Naive thymus-derived CD8-positive, alpha-beta T cell (primary cell): Measurements from ENCODE around the gene PASK. TPM values are rescaled to one million over a fixed set of nuclear protein-coding genes. Genes with fewer than 3 reads are reported as not detected.

Experiments used
- ATAC-seq, 2 donors: fragments of 150-1000 bp; cut with Tn5 transposase in 1 of 2; sonication (Bioruptor Pico), chemical (Tn5 transposase) in 1 of 2; 1 replicate in 1 of 2; 2 replicates in 1 of 2; pipeline ENCODE4 v1.10.0; 2021; ENCODE audit warnings: mild to moderate bottlenecking in 2 of 2, moderate library complexity in 2 of 2
- POLR2A ChIA-PET: fragments of 350-600 bp; sonication (Branson Sonifier 250); formaldehyde crosslinking; loops from one replicate; lab custom pipeline; 2021; ENCODE audit warnings: antibody characterized with exemption; lab: Charles Lee
- DNase-seq, 10 donors: peaks; one replicate each; pipeline versions ENCODE4 v3.0.0 to v3.0.0-alpha.2; 2020 to 2022
- H3K27ac Mint-ChIP-seq, 10 donors: one replicate each; pipeline ENCODE4 v1.8.0; 2020 to 2022; ENCODE audit warnings: mild to moderate bottlenecking in 10 of 10, mixed read lengths in 10 of 10, moderate library complexity in 4 of 10, inconsistent platforms in 1 of 10
- H3K27me3 Mint-ChIP-seq, 5 donors: one replicate each; pipeline ENCODE4 v1.8.0; 2021 to 2022; ENCODE audit warnings: mixed read lengths in 5 of 5
- H3K36me3 Mint-ChIP-seq, 3 donors: one replicate each; pipeline ENCODE4 v1.8.0; 2020 to 2022; ENCODE audit warnings: mixed read lengths in 3 of 3, mild to moderate bottlenecking in 2 of 3, inconsistent platforms in 1 of 3
- H3K4me1 Mint-ChIP-seq, 4 donors: one replicate each; pipeline ENCODE4 v1.8.0; 2021 to 2022; ENCODE audit warnings: mixed read lengths in 4 of 4
- H3K4me3 Mint-ChIP-seq, 10 donors: one replicate each; pipeline ENCODE4 v1.8.0; 2020 to 2022; ENCODE audit warnings: mild to moderate bottlenecking in 10 of 10, mixed read lengths in 10 of 10, moderate library complexity in 6 of 10, inconsistent platforms in 1 of 10
- H3K9me3 Mint-ChIP-seq, 9 donors: one replicate each; pipeline ENCODE4 v1.8.0; 2020 to 2022; ENCODE audit warnings: mixed read lengths in 9 of 9, mild to moderate bottlenecking in 3 of 9, inconsistent platforms in 1 of 9, moderate library complexity in 1 of 9
- polyA plus RNA-seq, 3 donors: library from polyadenylated mRNA; unstranded; fragments of 300-500 nt; fragmentation: Illumina TruSeq; gene quantifications; one replicate each; pipeline ENCODE4 v1.2.3, GENCODE V29; 2021
- total RNA-seq, 8 experiments: library from RNA in 2 of 8; stranded (reverse) in 2 of 8; gene quantifications; one replicate each; pipeline ENCODE4 v1.2.3 and lab custom pipeline; 2021 to 2026

PASK gene
- total and polyA plus RNA-seq, 5 experiments from 2014 or later: 68.3 to 574 (median 78.7) TPM

DNA sequence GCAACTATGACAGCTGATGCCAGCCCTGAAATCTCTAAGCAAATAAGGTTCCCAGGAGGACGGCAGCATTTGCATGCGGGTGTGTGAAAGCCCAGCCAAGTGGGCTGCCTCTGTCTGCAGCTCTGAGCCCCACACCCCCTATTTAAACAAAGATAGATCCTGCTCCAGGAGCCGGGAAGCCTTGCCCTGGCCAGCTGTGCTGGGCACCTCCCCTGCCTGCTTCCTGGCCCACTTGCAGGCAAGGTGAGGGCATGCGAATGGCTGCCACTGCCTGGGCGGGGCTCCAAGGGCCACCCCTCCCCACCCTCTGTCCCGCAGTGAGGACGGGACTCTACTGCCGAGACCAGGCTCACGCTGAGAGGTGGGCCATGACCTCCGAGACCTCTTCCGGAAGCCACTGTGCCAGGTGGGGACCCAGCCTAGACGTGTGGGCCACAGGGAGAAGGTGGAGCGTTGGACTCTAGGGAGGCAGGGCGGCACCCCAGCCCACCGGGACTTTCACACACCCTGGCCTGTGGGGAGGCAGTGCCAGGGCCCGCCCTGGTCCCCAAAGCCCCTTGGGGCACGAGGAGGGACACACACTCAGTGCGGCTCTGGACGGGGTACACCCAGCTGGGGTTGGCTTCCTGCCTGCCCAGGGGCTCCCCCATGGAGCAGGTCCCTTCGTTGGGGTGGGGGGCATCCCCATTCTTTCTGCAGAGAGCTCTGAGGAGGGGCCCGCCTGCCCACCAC is 39.3 kb upstream of the PASK start, which contains the start of gene ANO7:
Gene ANO7, plus strand, starts transcription at position 317 of the 732 bp plus-strand sequence. CDS start 1,387 bp downstream, outside the sequence.
- Mint-ChIP-seq H3K27ac (no peak within 1 kb of the TSS), H3K9me3 (no peaks in the 10 kb centered on the region), H3K4me3 (no peak within 1 kb of the TSS), H3K4me1 (no peaks in the 10 kb centered on the region), H3K36me3 (peaks cover 0 to 9% (median 2%) of the 10 kb centered on the region in 3 donors), H3K27me3 (no peaks in the 10 kb centered on the region)
- ATAC-seq (no peak), DNase-seq (no peak)
- POLR2A ChIA-PET: no interaction called here

DNA sequence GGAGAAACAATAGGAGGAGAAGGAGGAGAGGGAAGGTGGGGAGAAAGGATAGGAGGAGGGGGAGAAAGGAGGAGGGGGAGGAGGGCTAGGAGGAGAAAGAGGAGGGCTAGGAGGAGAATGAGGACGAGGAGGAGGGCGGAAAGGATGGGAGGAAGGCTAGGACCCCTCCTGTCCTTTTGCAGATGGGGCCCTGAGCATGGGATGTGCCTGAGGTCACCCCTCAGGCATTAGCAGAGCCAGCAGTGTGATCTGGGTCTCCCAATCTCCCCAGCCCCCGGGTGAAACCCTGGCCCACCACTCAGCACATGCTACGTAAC is 38.6 kb upstream of the PASK start:
- no peak overlapping the region for H3K27ac Mint-ChIP-seq

DNA sequence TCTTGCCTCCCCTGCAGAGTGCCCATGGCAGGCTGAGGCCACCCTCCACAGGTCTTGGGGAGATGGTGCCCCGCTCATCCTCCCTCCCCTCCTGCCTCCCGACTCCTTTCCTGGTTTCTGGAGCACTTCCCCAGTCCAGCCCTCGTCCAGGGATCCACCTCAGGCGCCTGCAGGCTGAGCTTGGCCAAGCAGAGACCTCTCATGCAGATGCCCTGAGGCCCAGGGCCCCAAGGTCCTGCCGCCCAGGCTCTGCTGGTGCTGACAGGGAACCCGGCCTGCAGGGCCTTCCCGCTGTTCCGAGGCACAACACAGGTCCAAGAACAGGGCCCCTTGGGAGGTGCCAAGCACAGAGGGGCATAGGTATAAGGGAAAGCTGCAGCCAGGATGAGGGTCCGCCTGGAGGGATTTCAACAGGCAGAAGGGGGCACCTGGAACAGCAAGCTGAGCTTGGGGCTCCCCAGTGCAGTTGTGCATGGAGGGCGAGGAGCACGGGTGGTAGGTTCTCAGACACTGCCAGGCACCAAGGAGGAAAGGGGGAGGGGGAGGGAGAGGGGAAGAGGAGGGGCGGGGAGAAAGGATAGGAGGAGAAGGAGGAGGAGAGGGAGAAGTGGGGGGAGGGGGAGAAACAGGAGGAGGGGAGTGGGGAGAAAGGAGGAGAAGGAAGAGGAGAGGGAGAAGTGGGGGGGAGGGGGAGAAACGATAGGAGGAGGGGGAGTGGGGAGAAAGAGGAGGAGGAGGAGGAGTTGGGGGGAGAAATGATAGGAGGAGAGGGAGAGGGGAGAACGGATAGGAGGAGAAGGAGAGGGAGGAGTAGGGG is 38.0 kb upstream of the PASK start:
- POLR2A ChIA-PET: no interaction called here
- no peak overlapping the region for H3K4me3 Mint-ChIP-seq
- no peaks in the 10 kb centered on the region for H3K4me1 Mint-ChIP-seq
- DNase-seq (no peak), ATAC-seq (no peak)
- no peaks in the 10 kb centered on the region for H3K27me3 Mint-ChIP-seq
- H3K36me3 Mint-ChIP-seq: peaks cover 0 to 16% (median 7%) of the 10 kb centered on the region in 3 donors
- no peaks in the 10 kb centered on the region for H3K9me3 Mint-ChIP-seq
- H3K27ac Mint-ChIP-seq: no peak overlapping the region

More for the DNA sequence above, 38.6 kb upstream of the PASK start:
- H3K4me3 Mint-ChIP-seq: no peak overlapping the region
- no peaks in the 10 kb centered on the region for H3K27me3 Mint-ChIP-seq
- H3K36me3 Mint-ChIP-seq: peaks cover 0 to 10% (median 4%) of the 10 kb centered on the region in 3 donors
- POLR2A ChIA-PET: no interaction called here
- no peaks in the 10 kb centered on the region for H3K9me3 Mint-ChIP-seq
- ATAC-seq (no peak), DNase-seq (no peak)
- no peaks in the 10 kb centered on the region for H3K4me1 Mint-ChIP-seq

DNA sequence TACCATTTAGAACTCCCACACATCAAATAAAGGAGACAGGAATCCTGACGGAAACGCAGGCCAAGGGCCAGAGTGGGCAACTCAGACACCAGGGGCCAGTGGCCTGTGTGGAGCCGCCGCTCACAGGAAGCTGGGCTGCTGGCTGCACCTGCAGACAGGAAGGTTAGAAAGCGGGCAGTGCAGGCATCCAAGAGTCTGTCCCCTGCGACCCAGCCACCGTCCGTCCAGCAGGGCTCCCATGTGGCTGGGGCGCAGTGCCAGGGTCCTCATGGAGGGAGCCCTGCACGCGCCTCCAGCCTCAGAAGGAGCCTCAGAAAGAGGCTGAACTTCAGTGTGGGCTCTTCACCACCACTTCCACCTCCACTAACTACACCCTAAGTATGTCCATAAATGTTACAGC is 36.7 kb upstream of the PASK start:
- peaks cover 0 to 23% (median 7%) of the 10 kb centered on the region in 3 donors for H3K36me3 Mint-ChIP-seq
- no peak overlapping the region for H3K4me3 Mint-ChIP-seq
- no peak for ATAC-seq
- no peak overlapping the region for H3K27ac Mint-ChIP-seq
- DNase-seq: no peak
- no peaks in the 10 kb centered on the region for H3K4me1 Mint-ChIP-seq
- H3K27me3 Mint-ChIP-seq: no peaks in the 10 kb centered on the region
- POLR2A ChIA-PET: no interaction called here
- H3K9me3 Mint-ChIP-seq: no peaks in the 10 kb centered on the region

DNA sequence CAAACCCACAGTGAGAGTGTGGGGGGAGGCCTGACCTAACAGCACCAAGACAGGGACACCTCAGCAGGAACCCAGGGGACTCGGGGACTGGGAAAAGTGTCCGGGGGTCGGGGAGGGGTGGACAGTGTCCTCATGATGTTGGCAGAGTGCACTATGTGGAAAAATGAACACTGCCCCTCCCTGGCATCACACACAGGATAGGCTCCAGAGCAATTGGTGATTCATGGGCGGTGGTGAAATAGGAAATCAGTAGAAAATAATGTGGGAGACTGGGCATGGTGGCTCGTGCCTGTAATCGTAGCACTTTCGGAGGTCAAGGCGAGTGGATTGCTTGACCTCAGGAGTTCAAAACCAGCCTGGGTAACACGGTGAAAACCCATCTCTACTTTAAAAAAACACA is 35.6 kb upstream of the PASK start:
- no peaks in the 10 kb centered on the region for H3K27me3 Mint-ChIP-seq
- no peaks in the 10 kb centered on the region for H3K9me3 Mint-ChIP-seq
- DNase-seq: no peak
- POLR2A ChIA-PET: no interaction called here
- ATAC-seq: no peak
- H3K4me3 Mint-ChIP-seq: no peak overlapping the region
- H3K27ac Mint-ChIP-seq: peak overlapping the region in 1 of 10 donors; percentile 75
- H3K36me3 Mint-ChIP-seq: peaks cover 0 to 31% (median 9%) of the 10 kb centered on the region in 3 donors
- H3K4me1 Mint-ChIP-seq: no peaks in the 10 kb centered on the region

DNA sequence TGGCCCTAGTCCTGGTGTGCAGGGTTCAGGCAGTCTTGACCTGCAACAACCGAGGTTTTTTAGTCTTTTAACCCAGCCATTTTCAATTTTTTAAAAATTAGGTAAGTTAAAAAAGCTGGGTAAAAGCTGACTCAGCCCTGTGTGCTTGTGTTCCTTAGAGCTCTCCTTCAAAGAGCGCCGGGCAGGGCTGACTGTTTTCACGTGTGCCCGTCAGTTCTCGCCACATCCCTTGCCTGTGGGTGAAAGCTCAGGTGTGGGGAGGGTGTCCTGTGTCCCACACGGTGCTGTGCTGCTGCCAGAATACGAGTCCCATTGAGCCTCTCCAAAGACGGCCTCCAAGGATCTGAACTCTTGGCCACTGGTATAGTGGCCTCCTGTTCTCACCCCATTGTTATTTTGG is 33.9 kb upstream of the PASK start:
- no peak for DNase-seq
- H3K4me1 Mint-ChIP-seq: no peaks in the 10 kb centered on the region
- H3K4me3 Mint-ChIP-seq: no peak overlapping the region
- H3K27ac Mint-ChIP-seq: no peak overlapping the region
- H3K27me3 Mint-ChIP-seq: no peaks in the 10 kb centered on the region
- H3K9me3 Mint-ChIP-seq: no peaks in the 10 kb centered on the region
- no peak for ATAC-seq
- peaks cover 0 to 45% (median 14%) of the 10 kb centered on the region in 3 donors for H3K36me3 Mint-ChIP-seq
- POLR2A ChIA-PET: no interaction called here

DNA sequence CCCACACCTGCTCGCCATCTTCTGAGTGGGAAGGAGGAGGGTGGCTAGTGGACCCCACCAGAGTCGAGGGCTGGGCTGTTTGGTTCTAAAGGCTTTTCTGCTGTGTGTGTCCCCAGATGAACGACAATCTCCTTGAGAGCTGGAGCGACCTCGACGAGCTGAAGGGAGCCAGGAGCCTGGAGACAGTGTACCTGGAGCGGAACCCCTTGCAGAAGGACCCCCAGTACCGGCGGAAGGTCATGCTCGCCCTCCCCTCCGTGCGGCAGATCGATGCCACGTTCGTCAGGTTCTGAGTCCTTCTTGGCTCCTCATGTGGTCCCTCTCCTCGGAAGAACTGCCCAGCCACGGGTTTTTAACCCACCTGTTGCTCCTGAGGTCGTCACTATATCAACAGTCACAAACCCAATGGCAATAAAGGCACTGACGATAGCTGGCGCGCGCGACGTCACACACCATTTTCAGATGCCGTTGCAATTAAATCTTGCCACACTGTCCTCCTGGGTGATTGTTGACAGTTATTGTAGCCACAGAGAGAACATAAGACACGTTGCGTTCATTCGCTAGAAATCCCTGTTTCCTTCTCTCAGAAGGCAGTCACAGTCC is 33.4 kb upstream of the PASK start:
- Mint-ChIP-seq H3K36me3 (peaks cover 0 to 50% (median 14%) of the 10 kb centered on the region in 3 donors), H3K9me3 (no peaks in the 10 kb centered on the region), H3K27ac (no peak overlapping the region), H3K27me3 (no peaks in the 10 kb centered on the region), H3K4me1 (no peaks in the 10 kb centered on the region), H3K4me3 (no peak overlapping the region)
- ATAC-seq: no peak
- POLR2A ChIA-PET: no interaction called here
- no peak for DNase-seq

DNA sequence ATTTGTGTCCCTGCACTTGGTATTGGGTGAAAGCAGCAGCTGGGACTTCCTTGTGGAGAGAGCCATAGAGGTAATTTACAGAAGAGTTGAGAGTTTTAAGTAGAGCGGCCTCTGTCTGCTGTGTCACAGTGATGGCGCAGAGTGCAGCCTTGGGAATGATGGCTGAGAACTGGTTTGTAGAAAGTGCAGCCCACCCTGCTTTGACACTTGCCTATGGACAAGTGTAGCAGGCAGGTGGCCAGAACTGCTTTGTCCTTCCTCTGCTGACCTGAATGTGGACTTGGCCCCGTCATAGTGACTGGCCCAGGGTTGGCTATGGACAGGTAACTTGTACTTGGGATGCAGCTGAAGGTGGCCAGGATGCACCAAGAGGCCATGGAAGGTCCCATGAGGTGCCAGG is 32.9 kb upstream of the PASK start:
- DNase-seq (no peak), ATAC-seq (no peak)
- POLR2A ChIA-PET: no interaction called here
- Mint-ChIP-seq H3K4me1 (no peaks in the 10 kb centered on the region), H3K27ac (no peak overlapping the region), H3K36me3 (peaks cover 0 to 55% (median 14%) of the 10 kb centered on the region in 3 donors), H3K27me3 (no peaks in the 10 kb centered on the region), H3K4me3 (no peak overlapping the region), H3K9me3 (no peaks in the 10 kb centered on the region)

DNA sequence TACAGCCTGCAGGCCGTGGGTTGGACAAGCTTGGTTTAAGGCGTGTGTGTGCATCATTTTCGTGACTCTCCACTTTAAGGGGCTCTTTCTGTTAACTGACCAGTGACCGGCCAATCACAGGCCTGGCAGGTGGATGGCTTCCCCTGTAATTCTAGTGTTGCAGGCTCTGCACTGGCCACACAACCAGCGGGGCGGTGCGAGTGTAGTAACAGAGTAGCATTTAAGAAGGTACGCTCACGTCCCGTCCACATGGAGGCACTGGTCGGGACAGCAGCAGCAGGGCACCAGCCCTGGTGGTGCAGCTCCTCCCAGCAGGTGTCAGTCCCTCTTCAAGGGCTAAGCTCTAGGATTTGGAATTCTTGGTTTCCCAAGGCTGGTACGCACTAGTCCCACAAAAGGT is 31.2 kb upstream of the PASK start:
- Mint-ChIP-seq H3K9me3 (no peaks in the 10 kb centered on the region), H3K27me3 (no peaks in the 10 kb centered on the region), H3K4me1 (no peaks in the 10 kb centered on the region), H3K4me3 (no peak overlapping the region), H3K36me3 (peaks cover 0 to 69% (median 14%) of the 10 kb centered on the region in 3 donors), H3K27ac (no peak overlapping the region)
- POLR2A ChIA-PET: no interaction called here
- no peak for ATAC-seq
- no peak for DNase-seq

DNA sequence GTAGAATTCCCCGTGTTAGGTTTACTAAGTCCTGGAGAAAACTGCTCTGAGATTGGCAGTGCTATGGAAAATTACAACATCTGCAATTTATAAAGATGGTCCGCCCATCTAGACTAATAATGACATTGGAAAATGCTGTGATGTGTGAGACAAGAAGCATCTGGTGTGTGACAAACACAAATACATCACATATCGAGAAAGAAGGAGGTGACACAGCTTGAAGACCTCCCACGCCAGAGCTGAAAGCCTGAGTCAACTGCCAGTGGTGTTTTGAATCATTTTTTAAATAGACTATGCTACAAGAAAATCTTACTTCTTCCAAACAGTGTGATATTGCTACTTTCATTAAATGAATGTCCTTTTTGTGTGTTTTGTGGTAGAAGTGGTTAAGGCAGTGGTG is 30.6 kb upstream of the PASK start:
- H3K9me3 Mint-ChIP-seq: no peaks in the 10 kb centered on the region
- DNase-seq: no peak
- no peak for ATAC-seq
- H3K4me1 Mint-ChIP-seq: no peaks in the 10 kb centered on the region
- no peak overlapping the region for H3K4me3 Mint-ChIP-seq
- H3K36me3 Mint-ChIP-seq: peaks cover 0 to 72% (median 19%) of the 10 kb centered on the region in 3 donors
- POLR2A ChIA-PET: no interaction called here
- H3K27ac Mint-ChIP-seq: peak overlapping the region in 1 of 10 donors; percentile 19
- H3K27me3 Mint-ChIP-seq: no peaks in the 10 kb centered on the region

DNA sequence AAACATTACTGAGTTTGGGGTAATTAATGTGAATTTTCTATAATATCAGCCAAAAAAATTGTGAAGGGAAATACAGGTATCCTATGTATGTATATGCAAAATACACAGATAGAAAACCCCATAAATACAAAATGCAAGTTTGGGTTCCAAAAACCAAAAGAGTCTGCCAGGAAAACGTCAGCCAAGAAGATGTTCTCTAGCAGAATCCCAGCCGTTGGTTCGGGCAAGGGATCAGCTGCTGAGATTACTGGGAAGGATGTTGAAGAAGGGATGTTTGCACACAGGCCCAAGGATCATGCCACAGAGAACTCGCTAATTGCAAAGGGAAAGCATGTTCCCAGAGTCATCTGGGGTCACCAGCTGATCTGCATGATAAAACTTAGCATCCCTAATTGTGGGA is 29.7 kb upstream of the PASK start:
- Mint-ChIP-seq H3K36me3 (peaks cover 0 to 77% (median 21%) of the 10 kb centered on the region in 3 donors), H3K27me3 (no peaks in the 10 kb centered on the region), H3K4me1 (peaks cover 0 to 2% (median under 1%) of the 10 kb centered on the region in 4 donors), H3K9me3 (no peaks in the 10 kb centered on the region), H3K27ac (no peak overlapping the region), H3K4me3 (no peak overlapping the region)
- POLR2A ChIA-PET: interaction anchor here (0.7 kb wide), 1 partner anchor 70 kb away, joined by 7 read pairs; no protein-coding TSS in a partner anchor
- no peak for DNase-seq
- no peak for ATAC-seq

DNA sequence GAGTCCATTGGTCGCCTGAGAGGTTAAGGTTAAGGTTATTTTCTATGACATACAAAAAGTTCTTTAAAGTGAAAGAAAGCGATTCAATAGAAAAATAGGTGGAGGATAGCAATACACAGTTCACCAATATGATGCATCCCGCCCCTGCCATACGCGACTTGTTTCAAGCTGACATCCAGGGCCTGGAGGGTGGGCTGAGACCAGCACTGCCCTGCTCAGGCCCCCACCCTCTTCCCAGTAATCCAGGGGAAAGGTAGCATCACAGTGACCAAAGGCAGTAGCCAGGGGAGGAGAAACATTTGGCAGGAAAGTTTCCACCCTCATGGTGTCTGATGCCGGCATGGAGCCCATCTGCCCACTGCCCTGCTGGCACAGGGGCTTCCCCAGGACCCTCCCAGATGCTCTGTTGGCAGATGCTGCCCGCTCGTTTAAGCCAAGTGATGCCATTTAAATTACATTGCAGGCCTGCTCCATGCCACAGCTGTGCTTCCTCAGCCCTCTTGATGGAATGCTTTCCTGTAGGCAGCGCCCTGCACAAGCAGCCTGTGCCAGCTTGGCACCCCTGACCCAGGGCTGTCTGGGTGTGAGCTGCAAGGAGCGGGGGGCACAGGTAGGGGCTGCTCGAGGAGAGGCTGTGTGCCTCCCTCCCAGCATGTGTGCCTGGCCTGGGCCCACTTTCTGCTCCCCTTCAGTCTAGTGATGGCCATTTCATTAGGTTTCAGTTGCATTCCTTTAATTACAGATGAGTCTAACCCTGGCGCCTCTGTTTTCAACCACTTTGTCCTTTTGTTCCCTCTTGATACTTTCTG is 28.5 kb upstream of the PASK start:
- H3K4me3 Mint-ChIP-seq: no peak overlapping the region
- peaks cover 0 to 2% (median 0%) of the 10 kb centered on the region in 9 donors for H3K9me3 Mint-ChIP-seq
- DNase-seq (no peak), ATAC-seq (no peak)
- H3K4me1 Mint-ChIP-seq: peaks cover 0 to 7% (median 3%) of the 10 kb centered on the region in 4 donors
- POLR2A ChIA-PET: no interaction called here
- no peak overlapping the region for H3K27ac Mint-ChIP-seq
- no peaks in the 10 kb centered on the region for H3K27me3 Mint-ChIP-seq
- peaks cover 0 to 80% (median 26%) of the 10 kb centered on the region in 3 donors for H3K36me3 Mint-ChIP-seq
